Stimulated activated CD8-positive, alpha-beta memory T cell treated with anti-CD3 and anti-CD28 coated beads, Interleukin-4, amount 100 ng/mL, for 48 hours (primary cell): ENCODE results near the gene ZYG11A.
"Not testable (repeated sequence)": the region's sequence is repeated elsewhere in the genome, so short reads cannot be mapped to it uniquely, and the experiment has no call there.

Experiments
- DNase-seq: peaks from one replicate; pipeline ENCODE4 v3.0.0-alpha.2; 2020

ZYG11A gene

GRCh38 chr1:52842643-52843310 lies at the start of gene ZYG11A:
ZYG11A (plus strand) TSS chr1:52842760; CDS start chr1:52842884, 124 bp downstream.
- DNase-seq, result peak; percentile 80

GRCh38 chr1:52793717-52794116 lies 48.8 kb upstream of the ZYG11A start:
- not testable (repeated sequence) for DNase-seq

- DNase-seq, result no peak
Measured at GRCh38 chr1:52795464-52795863, 47.1 kb upstream of the ZYG11A start.

GRCh38 chr1:52798331-52798730 lies 44.2 kb upstream of the ZYG11A start:
- DNase-seq, result no peak

GRCh38 chr1:52801011-52801410 lies 41.5 kb upstream of the ZYG11A start:
- no peak for DNase-seq

- not testable (repeated sequence) for DNase-seq
Measured at GRCh38 chr1:52804083-52804482, 38.5 kb upstream of the ZYG11A start.

- DNase-seq, result no peak
Measured at GRCh38 chr1:52814465-52814864, 28.1 kb upstream of the ZYG11A start.

- DNase-seq, result not testable (repeated sequence)
Measured at GRCh38 chr1:52820830-52821229, 21.7 kb upstream of the ZYG11A start.

- no peak for DNase-seq
Measured at GRCh38 chr1:52825868-52826267, 16.7 kb upstream of the ZYG11A start.

GRCh38 chr1:52834798-52835197 lies 7.8 kb upstream of the ZYG11A start:
- DNase-seq, result no peak

- no peak for DNase-seq
Measured at GRCh38 chr1:52836035-52836434, 6.5 kb upstream of the ZYG11A start.

- not testable (repeated sequence) for DNase-seq
Measured at GRCh38 chr1:52839175-52839574, 3.4 kb upstream of the ZYG11A start.

GRCh38 chr1:52845119-52845518 lies 2.6 kb downstream of the ZYG11A start:
- DNase-seq, result not testable (repeated sequence)

GRCh38 chr1:52848423-52848822 lies 5.9 kb downstream of the ZYG11A start:
- DNase-seq, result no peak

- DNase-seq, result no peak
Measured at GRCh38 chr1:52850951-52851350, 8.4 kb downstream of the ZYG11A start.

GRCh38 chr1:52852854-52853253 lies 10.3 kb downstream of the ZYG11A start:
- no peak for DNase-seq

- no peak for DNase-seq
Measured at GRCh38 chr1:52855584-52855983, 13.0 kb downstream of the ZYG11A start.

GRCh38 chr1:52856026-52856425 lies 13.5 kb downstream of the ZYG11A start:
- no peak for DNase-seq

GRCh38 chr1:52857443-52857842 lies 14.9 kb downstream of the ZYG11A start:
- no peak for DNase-seq

- DNase-seq, result no peak
Measured at GRCh38 chr1:52862666-52863458, 20.3 kb downstream of the ZYG11A start.

- no peak for DNase-seq
Measured at GRCh38 chr1:52867087-52867863, 24.7 kb downstream of the ZYG11A start.

GRCh38 chr1:52869727-52870126 lies 27.2 kb downstream of the ZYG11A start:
- DNase-seq, result not testable (repeated sequence)

- no peak for DNase-seq
Measured at GRCh38 chr1:52876843-52877242, 34.3 kb downstream of the ZYG11A start.

GRCh38 chr1:52877554-52877953 lies 35.0 kb downstream of the ZYG11A start:
- no peak for DNase-seq
